Measurements from ENCODE around the gene ARHGDIG.

GRCh38 chr16:269061-269796 is 11.2 kb upstream of the ARHGDIG start:
- no peak for TF ChIP-seq CTCF (IDR thresholded peaks at IDR 0.05)
- no peak for TF ChIP-seq ZFX (IDR thresholded peaks at IDR 0.05; ENCODE audit: borderline replicate concordance)

Data from 22Rv1 (cell line).